NOMO-1 treated with dmso at 0.1 percent for 144 hours (cell line): ENCODE results near the gene CABCOCO1.
"Not testable (repeated sequence)": the region's sequence is repeated elsewhere in the genome, so short reads cannot be mapped to it uniquely, and the experiment has no call there.

Experiments
- DNase-seq: peaks from one replicate; lab custom pipeline; 2025; ENCODE audit not compliant: unreplicated experiment; lab: John Stamatoyannopoulos, UW

Gene CABCOCO1

GRCh38 chr10:61642676-61643075 is 20.1 kb upstream of the CABCOCO1 start:
- no peak for DNase-seq

GRCh38 chr10:61643316-61643751 is 19.4 kb upstream of the CABCOCO1 start:
- no peak for DNase-seq

- DNase-seq: no peak
Measured at GRCh38 chr10:61653699-61654098, 9.0 kb upstream of the CABCOCO1 start.

- DNase-seq: no peak
Measured at GRCh38 chr10:61655335-61655851, 7.3 kb upstream of the CABCOCO1 start.

- DNase-seq: no peak
Measured at GRCh38 chr10:61663466-61663865, 737 bp downstream of the CABCOCO1 start.

- no peak for DNase-seq
Measured at GRCh38 chr10:61664985-61665384, 2.3 kb downstream of the CABCOCO1 start.

- DNase-seq: no peak
Measured at GRCh38 chr10:61669161-61669725, 6.5 kb downstream of the CABCOCO1 start.

- no peak for DNase-seq
Measured at GRCh38 chr10:61669849-61670248, 7.1 kb downstream of the CABCOCO1 start.

- DNase-seq: no peak
Measured at GRCh38 chr10:61673360-61673759, 10.6 kb downstream of the CABCOCO1 start.

- DNase-seq: no peak
Measured at GRCh38 chr10:61682323-61682722, 19.6 kb downstream of the CABCOCO1 start.

GRCh38 chr10:61683319-61683718 is 20.6 kb downstream of the CABCOCO1 start:
- DNase-seq: no peak

- no peak for DNase-seq
Measured at GRCh38 chr10:61684894-61685507, 22.3 kb downstream of the CABCOCO1 start.

- DNase-seq: no peak
Measured at GRCh38 chr10:61688551-61689308, 26.0 kb downstream of the CABCOCO1 start.

- not testable (repeated sequence) for DNase-seq
Measured at GRCh38 chr10:61691667-61692066, 28.9 kb downstream of the CABCOCO1 start.

- no peak for DNase-seq
Measured at GRCh38 chr10:61692447-61693010, 29.8 kb downstream of the CABCOCO1 start.

- DNase-seq: no peak
Measured at GRCh38 chr10:61698968-61699655, 36.4 kb downstream of the CABCOCO1 start.

- DNase-seq: no peak
Measured at GRCh38 chr10:61701055-61701705, 38.5 kb downstream of the CABCOCO1 start.

- no peak for DNase-seq
Measured at GRCh38 chr10:61701706-61702105, 39.0 kb downstream of the CABCOCO1 start.

- DNase-seq: no peak
Measured at GRCh38 chr10:61702584-61702983, 39.9 kb downstream of the CABCOCO1 start.

GRCh38 chr10:61705022-61705613 is 42.4 kb downstream of the CABCOCO1 start:
- DNase-seq: no peak
